ENCODE data around the gene PPAT.

DNA sequence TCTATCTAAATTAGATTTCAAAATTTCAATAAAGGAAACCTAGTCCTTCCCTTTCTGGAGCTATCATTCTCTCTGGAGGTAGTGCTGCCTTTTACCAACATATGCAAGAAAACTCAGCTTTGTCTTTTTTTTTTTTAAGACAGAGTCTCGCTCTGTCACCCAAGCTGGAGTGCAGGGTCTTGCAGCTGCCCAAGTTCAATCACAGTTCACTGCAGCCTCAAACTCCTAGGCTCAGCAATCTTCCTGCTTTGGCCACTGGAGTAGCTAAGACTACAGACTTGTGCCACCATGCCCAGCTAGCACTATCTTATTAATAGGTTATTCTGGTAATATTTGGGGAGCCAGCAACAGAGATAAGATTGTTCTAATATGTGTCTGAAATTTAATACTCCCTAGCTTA is 60.5 kb downstream of the PPAT start:
- TF ChIP-seq, protein P1, sequence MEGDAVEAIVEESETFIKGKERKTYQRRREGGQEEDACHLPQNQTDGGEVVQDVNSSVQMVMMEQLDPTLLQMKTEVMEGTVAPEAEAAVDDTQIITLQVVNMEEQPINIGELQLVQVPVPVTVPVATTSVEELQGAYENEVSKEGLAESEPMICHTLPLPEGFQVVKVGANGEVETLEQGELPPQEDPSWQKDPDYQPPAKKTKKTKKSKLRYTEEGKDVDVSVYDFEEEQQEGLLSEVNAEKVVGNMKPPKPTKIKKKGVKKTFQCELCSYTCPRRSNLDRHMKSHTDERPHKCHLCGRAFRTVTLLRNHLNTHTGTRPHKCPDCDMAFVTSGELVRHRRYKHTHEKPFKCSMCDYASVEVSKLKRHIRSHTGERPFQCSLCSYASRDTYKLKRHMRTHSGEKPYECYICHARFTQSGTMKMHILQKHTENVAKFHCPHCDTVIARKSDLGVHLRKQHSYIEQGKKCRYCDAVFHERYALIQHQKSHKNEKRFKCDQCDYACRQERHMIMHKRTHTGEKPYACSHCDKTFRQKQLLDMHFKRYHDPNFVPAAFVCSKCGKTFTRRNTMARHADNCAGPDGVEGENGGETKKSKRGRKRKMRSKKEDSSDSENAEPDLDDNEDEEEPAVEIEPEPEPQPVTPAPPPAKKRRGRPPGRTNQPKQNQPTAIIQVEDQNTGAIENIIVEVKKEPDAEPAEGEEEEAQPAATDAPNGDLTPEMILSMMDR (IDR thresholded peaks at IDR 0.05): no peak
- no peak for TF ChIP-seq POLR2A (IDR thresholded peaks at IDR 0.05)
